Measurements from ENCODE around the gene ADTRP.

ADTRP gene

DNA sequence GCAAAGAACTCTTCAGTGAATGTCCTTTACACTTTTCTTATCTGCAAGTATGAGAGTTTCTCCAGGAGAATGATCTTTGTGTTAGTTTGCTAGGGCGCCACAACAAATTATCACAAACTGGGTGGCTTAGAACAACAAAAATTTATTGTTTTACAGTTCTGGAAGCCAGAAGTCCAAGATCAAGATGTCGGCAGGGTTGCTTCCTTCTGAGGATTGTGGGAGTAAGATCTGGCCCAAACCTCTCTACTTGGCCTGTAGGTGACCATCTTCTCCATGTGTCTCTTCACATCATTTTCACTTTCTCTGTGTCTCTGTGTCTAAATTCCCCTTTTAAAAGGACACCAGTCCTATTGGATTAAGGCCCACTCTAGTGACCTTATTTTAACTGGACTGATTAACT, 103.0 kb downstream of the ADTRP start:
- no peaks in the 10 kb centered on the region for H3K36me3 ChIP-seq
- no peak overlapping the region for H3K4me3 ChIP-seq (ENCODE audit: low read depth, low read length)
- peak; percentile 27 for DNase-seq
- peaks cover 5% of the 10 kb centered on the region for H3K9me3 ChIP-seq (ENCODE audit: severe bottlenecking)
- no peak overlapping the region for H3K27ac ChIP-seq
- TF ChIP-seq, protein P1, sequence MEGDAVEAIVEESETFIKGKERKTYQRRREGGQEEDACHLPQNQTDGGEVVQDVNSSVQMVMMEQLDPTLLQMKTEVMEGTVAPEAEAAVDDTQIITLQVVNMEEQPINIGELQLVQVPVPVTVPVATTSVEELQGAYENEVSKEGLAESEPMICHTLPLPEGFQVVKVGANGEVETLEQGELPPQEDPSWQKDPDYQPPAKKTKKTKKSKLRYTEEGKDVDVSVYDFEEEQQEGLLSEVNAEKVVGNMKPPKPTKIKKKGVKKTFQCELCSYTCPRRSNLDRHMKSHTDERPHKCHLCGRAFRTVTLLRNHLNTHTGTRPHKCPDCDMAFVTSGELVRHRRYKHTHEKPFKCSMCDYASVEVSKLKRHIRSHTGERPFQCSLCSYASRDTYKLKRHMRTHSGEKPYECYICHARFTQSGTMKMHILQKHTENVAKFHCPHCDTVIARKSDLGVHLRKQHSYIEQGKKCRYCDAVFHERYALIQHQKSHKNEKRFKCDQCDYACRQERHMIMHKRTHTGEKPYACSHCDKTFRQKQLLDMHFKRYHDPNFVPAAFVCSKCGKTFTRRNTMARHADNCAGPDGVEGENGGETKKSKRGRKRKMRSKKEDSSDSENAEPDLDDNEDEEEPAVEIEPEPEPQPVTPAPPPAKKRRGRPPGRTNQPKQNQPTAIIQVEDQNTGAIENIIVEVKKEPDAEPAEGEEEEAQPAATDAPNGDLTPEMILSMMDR (IDR thresholded peaks at IDR 0.05; ENCODE audit: low read depth, low read length) = peak; percentile 55
- no peaks in the 10 kb centered on the region for H3K27me3 ChIP-seq (ENCODE audit: insufficient read depth, low read depth, severe bottlenecking)

DNA sequence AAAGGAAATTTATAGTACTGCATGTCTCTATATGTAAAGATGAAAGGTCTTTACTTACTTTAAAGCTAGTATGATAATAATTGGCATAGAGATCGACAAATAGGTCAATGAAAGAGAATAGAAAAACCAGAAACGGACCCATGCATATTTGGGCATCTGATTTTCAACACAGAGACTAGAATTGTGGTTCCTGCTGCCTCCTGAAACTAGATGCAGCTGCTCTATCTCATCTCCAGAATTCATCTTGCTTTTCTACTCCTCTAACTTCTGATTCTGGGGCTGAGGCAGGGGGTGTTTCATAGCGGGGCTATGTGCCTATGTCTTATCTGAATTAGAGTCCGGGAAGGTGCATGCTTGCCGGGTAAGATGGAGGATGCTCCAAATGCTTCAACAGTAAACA, 105.9 kb downstream of the ADTRP start:
- Histone ChIP-seq H3K9me3 (ENCODE audit: severe bottlenecking) (peaks cover 5% of the 10 kb centered on the region), H3K4me3 (ENCODE audit: low read depth, low read length) (no peak overlapping the region), H3K36me3 (no peaks in the 10 kb centered on the region), H3K27me3 (ENCODE audit: insufficient read depth, low read depth, severe bottlenecking) (peaks cover 3% of the 10 kb centered on the region), H3K27ac (no peak overlapping the region)
- TF ChIP-seq, protein P1 (IDR thresholded peaks at IDR 0.05; ENCODE audit: low read depth, low read length) = no peak
- no peak for DNase-seq

DNA sequence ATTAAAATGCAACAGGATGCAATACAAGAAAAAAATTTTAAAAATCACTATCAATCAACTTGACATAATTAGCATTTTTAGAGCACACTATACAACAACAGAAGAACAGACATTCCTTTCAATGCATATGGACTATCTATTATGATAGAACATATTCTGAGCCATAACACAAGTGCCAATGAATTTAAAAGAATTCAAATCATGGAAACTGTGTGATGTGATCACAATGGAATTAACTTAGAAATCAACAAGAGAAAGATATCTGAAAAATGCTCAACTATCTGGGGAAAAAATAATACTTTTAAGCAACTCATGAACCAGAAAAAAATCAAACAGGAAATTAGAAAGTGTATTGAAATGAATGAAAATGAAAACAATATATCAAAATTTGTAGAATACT, 106.3 kb downstream of the ADTRP start:
- TF ChIP-seq, protein P1 (IDR thresholded peaks at IDR 0.05; ENCODE audit: low read depth, low read length) = no peak
- H3K27me3 ChIP-seq (ENCODE audit: insufficient read depth, low read depth, severe bottlenecking) = peaks cover 6% of the 10 kb centered on the region
- no peak overlapping the region for H3K4me3 ChIP-seq (ENCODE audit: low read depth, low read length)
- H3K27ac ChIP-seq = no peak overlapping the region
- no peaks in the 10 kb centered on the region for H3K36me3 ChIP-seq
- no peak for DNase-seq
- H3K9me3 ChIP-seq (ENCODE audit: severe bottlenecking) = peaks cover 5% of the 10 kb centered on the region

DNA sequence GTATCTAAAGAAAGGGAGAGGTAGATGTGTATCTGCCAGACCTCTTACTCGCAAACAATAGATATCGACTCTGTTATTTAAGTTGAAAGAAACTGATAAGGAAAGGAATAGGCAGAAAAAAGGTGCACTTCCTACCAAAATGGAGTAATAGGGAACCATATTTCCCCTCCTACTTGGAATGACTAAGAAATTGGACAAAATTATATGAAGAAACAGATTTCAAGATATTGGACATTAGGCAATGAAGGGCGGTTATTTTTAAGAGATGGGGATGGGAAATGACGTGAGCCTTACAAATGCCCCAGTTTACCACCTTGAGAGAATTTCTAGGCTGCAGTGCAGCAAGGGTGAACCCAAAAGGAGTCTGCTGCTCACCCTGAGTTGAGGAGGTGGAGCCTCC, 108.9 kb downstream of the ADTRP start:
- H3K27ac ChIP-seq = no peak overlapping the region

DNA sequence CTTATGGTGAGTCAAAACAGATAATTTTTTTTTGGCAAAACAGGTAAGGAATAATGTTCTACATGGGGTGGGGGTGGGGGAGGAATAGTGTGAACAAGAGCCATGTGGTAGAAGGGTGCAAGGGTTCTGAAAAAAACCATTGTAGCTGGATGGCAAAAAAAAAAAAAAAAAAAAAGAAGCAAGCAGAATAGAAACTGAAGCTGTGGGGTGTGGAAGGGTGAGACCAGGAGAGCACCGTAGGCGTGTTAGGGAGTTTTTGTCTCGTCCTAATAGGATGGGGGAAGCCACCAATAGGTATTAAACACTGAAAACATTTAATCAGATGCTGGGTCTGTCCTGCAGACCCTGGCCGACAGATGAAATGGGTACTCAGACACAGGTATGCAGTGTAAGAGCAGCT, 110.1 kb downstream of the ADTRP start:
- H3K27ac ChIP-seq = no peak overlapping the region
- peaks cover 6% of the 10 kb centered on the region for H3K27me3 ChIP-seq (ENCODE audit: insufficient read depth, low read depth, severe bottlenecking)
- H3K4me3 ChIP-seq (ENCODE audit: low read depth, low read length) = no peak overlapping the region
- TF ChIP-seq, protein P1 (IDR thresholded peaks at IDR 0.05; ENCODE audit: low read depth, low read length) = no peak
- no peaks in the 10 kb centered on the region for H3K36me3 ChIP-seq
- no peak for DNase-seq
- H3K9me3 ChIP-seq (ENCODE audit: severe bottlenecking) = peaks cover 5% of the 10 kb centered on the region

More for the DNA sequence above, 108.9 kb downstream of the ADTRP start:
- peaks cover 6% of the 10 kb centered on the region for H3K27me3 ChIP-seq (ENCODE audit: insufficient read depth, low read depth, severe bottlenecking)
- DNase-seq = no peak
- TF ChIP-seq, protein P1 (IDR thresholded peaks at IDR 0.05; ENCODE audit: low read depth, low read length) = no peak
- H3K4me3 ChIP-seq (ENCODE audit: low read depth, low read length) = no peak overlapping the region
- no peaks in the 10 kb centered on the region for H3K36me3 ChIP-seq
- H3K9me3 ChIP-seq (ENCODE audit: severe bottlenecking) = peaks cover 5% of the 10 kb centered on the region

DNA sequence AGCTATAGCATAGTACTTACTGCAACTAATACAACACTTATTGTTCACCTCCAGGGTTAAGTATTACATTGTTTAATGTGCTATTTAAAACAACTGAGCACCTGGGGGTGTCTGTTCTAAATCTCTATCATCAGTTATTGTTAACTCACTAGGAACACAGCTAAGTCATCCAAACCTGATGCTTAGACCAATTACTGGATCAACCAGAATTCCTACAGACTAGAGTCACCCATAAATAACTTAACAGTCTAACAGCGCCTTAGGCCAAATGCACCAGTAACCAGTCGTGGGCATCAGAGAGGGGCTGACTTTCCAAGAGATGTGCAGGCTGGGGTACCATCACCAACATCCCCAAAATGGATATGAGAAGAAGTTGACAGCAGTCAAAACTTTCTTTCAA, 110.7 kb downstream of the ADTRP start:
- peaks cover 6% of the 10 kb centered on the region for H3K27me3 ChIP-seq (ENCODE audit: insufficient read depth, low read depth, severe bottlenecking)
- H3K9me3 ChIP-seq (ENCODE audit: severe bottlenecking) = peaks cover 9% of the 10 kb centered on the region
- H3K27ac ChIP-seq = no peak overlapping the region
- TF ChIP-seq, protein P1 (IDR thresholded peaks at IDR 0.05; ENCODE audit: low read depth, low read length) = no peak
- no peaks in the 10 kb centered on the region for H3K36me3 ChIP-seq
- DNase-seq = no peak
- H3K4me3 ChIP-seq (ENCODE audit: low read depth, low read length) = no peak overlapping the region
